Upper lobe of left lung (tissue), 4 donors: ENCODE measurements around the gene CCL22.

Source experiments
- POLR2A ChIP-seq, 4 donors: fragments of 450-650 bp; IDR thresholded peaks; one replicate each; pipeline ENCODE4 v1.5.1; 2016 to 2017; ENCODE audit warnings: antibody characterized with exemption in 4 of 4, mild to moderate bottlenecking in 2 of 4
- POLR2AphosphoS5 ChIP-seq, 2 donors: sonication (generic); formaldehyde crosslinking; IDR thresholded peaks; one replicate each; pipeline ENCODE4 v1.5.1; 2017; ENCODE audit warnings: antibody characterized with exemption in 2 of 2
- TF ChIP-seq, protein P1 (sequence below), 6 experiments: fragments of 450-650 bp in 4 of 6; fragments of 200-600 bp in 2 of 6; sonication (generic) in 2 of 6; IDR thresholded peaks; one replicate each; pipeline ENCODE4 v1.5.1; 2016 to 2019; ENCODE audit warnings: antibody characterized with exemption in 6 of 6

DNA sequence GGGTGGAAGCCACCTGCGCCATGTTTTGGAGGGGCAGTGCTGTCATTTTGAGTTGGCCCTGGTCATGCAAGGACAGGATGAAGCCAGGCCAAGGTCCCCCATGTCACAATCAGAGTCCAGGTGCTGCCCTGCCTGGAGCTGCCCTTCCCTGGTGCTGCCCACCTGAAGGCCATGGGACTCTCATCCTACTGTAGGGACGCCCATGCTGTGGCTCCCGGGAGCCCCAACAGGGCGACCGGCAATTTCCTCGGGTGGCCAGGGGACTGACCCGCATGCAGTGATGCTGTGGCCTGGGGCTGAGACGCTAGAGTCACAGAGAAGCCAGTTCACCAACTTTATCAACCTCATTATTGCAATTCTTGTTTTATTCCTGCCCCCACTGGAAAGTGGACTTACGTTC lies 54.0 kb downstream of the CCL22 start:
- TF ChIP-seq, protein P1, sequence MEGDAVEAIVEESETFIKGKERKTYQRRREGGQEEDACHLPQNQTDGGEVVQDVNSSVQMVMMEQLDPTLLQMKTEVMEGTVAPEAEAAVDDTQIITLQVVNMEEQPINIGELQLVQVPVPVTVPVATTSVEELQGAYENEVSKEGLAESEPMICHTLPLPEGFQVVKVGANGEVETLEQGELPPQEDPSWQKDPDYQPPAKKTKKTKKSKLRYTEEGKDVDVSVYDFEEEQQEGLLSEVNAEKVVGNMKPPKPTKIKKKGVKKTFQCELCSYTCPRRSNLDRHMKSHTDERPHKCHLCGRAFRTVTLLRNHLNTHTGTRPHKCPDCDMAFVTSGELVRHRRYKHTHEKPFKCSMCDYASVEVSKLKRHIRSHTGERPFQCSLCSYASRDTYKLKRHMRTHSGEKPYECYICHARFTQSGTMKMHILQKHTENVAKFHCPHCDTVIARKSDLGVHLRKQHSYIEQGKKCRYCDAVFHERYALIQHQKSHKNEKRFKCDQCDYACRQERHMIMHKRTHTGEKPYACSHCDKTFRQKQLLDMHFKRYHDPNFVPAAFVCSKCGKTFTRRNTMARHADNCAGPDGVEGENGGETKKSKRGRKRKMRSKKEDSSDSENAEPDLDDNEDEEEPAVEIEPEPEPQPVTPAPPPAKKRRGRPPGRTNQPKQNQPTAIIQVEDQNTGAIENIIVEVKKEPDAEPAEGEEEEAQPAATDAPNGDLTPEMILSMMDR (IDR thresholded peaks at IDR 0.05), result no peak
- TF ChIP-seq POLR2A (IDR thresholded peaks at IDR 0.05) (no peak), POLR2AphosphoS5 (IDR thresholded peaks at IDR 0.05) (no peak)
